Fibroblast of villous mesenchyme (primary cell): ENCODE data around the gene NTPCR. TPM values are rescaled to one million over a fixed set of nuclear protein-coding genes. Genes with fewer than 3 reads are reported as not detected.
A peak's percentile ranks its signal among the peaks of the same experiment; 100 is the strongest.
"Not testable (repeated sequence)": the region's sequence is repeated elsewhere in the genome, so short reads cannot be mapped to it uniquely, and the experiment has no call there.

Experiments used
- DNase-seq: peaks from one replicate; pipeline ENCODE4 v3.0.0-alpha.2; 2010; ENCODE audit warnings: low read depth
- H3K4me3 ChIP-seq: 2 replicates; pipeline ENCODE4 v1.5.1; 2011; ENCODE audit warnings: low read depth, mild to moderate bottlenecking, low read length
- total RNA-seq: library from RNA; depleted of rRNA; stranded (reverse); fragments of >200 nt; gene quantifications from 2 replicates; pipeline ENCODE4 v1.2.3, GENCODE V29; 2012
- TF ChIP-seq, protein P1 (sequence below): IDR thresholded peaks from 2 replicates; pipeline ENCODE4 v1.5.1; 2012; ENCODE audit warnings: low read depth, mild to moderate bottlenecking, low read length; ENCODE audit not compliant: insufficient read depth

Gene NTPCR
- total RNA-seq, 1 donor: 20.7 TPM

DNA sequence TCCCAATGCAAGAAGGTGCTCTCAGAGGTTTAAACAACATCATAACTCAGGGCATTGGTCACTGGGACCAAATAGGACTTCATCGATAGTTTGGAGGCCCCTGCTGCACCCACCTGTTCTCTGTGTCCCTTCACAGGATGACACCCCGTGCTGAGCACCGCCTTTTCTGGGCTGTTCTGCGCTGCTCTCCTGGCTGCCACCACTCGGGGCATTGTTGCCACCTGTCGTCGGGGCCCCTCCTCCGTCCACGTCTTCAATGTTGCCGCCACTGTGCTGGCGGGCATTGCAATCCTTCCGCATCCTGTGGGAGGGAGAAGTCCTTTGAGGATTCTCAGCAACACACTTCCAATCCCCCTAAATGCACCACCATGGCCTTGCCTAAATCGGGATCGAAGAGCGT, 47.7 kb downstream of the NTPCR start:
- TF ChIP-seq, protein P1, sequence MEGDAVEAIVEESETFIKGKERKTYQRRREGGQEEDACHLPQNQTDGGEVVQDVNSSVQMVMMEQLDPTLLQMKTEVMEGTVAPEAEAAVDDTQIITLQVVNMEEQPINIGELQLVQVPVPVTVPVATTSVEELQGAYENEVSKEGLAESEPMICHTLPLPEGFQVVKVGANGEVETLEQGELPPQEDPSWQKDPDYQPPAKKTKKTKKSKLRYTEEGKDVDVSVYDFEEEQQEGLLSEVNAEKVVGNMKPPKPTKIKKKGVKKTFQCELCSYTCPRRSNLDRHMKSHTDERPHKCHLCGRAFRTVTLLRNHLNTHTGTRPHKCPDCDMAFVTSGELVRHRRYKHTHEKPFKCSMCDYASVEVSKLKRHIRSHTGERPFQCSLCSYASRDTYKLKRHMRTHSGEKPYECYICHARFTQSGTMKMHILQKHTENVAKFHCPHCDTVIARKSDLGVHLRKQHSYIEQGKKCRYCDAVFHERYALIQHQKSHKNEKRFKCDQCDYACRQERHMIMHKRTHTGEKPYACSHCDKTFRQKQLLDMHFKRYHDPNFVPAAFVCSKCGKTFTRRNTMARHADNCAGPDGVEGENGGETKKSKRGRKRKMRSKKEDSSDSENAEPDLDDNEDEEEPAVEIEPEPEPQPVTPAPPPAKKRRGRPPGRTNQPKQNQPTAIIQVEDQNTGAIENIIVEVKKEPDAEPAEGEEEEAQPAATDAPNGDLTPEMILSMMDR: no peak
- DNase-seq: no peak
- H3K4me3 ChIP-seq: no peak overlapping the region

DNA sequence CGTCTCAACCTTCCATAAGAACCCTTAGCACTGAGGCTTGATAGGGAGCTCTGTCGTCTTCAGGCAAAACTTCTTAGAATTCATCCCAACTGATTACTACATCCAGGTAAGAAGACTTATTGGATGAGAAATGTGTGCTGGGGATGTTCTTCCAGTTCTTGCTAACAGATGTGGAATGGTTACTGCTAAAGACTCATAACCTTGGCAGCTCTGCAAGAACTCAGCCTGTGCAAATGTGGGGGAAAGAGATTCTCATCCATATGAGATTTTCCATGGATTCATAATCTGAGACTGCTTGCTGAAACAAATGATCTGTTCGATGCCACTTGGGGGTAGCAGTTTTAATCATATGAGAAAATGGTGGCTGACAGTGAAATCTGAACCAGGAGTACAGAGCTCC, 48.2 kb downstream of the NTPCR start:
- TF ChIP-seq, protein P1: no peak
- no peak overlapping the region for H3K4me3 ChIP-seq
- DNase-seq: no peak

DNA sequence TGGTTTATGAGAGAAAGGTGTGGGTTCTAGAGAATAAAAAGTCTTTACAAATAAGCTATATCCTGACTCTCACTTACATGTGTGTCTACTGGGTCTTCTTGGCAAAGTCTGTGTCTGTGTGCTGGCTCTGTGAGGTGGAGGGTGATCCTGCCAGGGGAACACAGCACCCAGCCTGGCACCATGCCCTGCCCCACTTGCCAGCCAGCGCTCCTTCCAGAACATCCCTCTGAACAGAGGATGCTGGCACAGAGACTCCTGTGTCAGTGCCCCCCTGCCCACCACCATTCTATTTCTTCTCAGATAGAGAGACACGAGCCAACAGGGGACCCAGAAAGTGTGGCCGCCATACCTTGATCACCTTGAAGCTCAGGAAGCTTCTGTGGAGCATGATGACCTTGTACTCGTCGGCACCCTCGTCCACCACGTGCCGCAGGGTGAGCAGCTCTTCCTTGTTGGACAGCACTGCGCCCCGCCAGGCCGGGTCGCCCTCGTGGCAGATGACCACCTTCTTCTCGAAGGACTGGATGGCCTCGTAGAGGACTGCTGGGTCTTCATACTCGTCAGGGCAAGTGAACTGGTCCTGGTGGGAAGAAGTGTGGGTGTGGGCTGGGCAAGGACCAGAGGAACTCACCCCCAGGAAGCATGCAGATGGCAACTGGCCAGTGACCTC, 49.7 kb downstream of the NTPCR start:
- no peak overlapping the region for H3K4me3 ChIP-seq
- DNase-seq: no peak
- TF ChIP-seq, protein P1: no peak

DNA sequence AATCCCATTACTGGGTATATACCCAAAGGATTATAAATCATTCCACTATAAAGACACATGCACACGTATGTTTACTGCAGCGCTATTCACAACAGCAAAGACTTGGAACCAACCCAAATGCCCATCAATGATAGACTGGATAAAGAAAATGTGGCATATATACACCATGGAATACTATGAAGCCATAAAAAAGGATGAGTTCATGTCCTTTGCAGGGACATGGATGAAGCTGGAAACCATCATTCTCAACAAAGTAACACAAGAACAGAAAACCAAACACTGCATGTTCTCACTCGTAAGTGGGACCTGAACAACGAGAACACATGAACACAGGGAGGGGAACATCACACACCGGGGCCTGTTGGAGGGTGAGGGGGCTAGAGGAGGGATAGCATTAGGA, 53.2 kb downstream of the NTPCR start:
- not testable (repeated sequence) for DNase-seq, H3K4me3 ChIP-seq

DNA sequence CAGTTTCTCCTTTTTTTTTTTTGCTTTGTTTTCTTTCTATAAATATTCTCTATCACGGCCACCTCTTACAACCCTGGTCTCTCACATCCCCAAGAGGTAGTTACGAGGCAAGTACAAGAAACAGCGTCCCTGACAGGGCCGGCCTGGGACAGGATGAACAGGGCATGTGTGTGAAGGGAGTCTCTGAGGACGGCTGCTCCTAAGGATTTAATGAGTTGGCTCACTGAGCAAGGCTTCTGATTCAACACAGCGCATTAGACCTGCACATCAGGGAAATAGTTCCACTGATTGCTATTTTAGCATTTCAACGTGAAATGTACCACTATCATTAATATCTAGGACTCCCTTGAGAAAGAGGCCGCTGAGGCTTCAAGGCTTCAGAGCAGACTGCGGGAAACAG, 54.0 kb downstream of the NTPCR start:
- H3K4me3 ChIP-seq: no peak overlapping the region
- DNase-seq: no peak
- TF ChIP-seq, protein P1: no peak

DNA sequence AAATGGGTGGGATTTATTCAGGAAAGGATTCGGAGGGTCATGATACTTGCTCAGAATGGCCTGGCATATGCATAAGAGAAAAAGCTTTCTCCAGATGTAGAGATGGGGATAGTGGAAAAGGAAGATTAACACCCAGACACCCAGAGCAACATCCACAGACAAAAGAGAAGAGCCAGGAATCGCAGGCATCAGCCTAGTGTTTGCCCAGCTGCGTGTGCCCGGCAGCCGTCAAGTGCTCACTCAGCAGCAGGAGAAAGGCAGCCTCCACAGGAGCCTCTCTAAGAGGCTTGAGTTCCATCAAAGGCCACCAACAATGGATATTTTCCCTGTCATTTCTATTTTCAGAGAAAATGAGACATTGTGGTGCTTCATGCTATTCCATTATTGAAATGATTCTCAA, 54.7 kb downstream of the NTPCR start:
- no peak for DNase-seq

DNA sequence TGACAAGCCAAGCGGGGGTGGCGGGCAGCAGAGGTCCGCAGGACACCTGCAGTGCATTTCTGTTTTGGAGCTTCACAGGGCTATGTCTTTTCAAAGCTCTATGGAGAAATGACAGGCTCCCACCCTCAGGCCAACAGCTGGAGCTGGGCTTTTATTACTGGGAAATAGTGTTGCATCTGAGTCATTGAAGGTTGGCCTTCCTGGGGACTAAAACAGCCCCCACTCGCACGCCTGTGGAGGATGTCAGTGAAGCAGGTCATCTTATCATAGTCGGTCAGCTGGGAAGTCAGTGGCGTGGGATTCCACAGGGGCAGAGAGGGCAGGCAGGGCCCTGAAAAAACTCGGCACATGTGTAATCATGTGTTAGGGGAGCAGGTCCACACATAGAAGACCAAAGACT, 55.3 kb downstream of the NTPCR start:
- H3K4me3 ChIP-seq: no peak overlapping the region
- TF ChIP-seq, protein P1: no peak
- peak; percentile 64 for DNase-seq

More for the DNA sequence above, 54.7 kb downstream of the NTPCR start:
- TF ChIP-seq, protein P1: no peak
- no peak overlapping the region for H3K4me3 ChIP-seq
